ENCODE results near the gene OR5A1. TPM values are rescaled to one million over a fixed set of nuclear protein-coding genes. Genes with fewer than 3 reads are reported as not detected.

OR5A1 gene
- total and polyA plus RNA-seq, 2 donors (not counting 3 experiments of a cell fraction or from before 2014, with no cell fraction given) = not detected

DNA sequence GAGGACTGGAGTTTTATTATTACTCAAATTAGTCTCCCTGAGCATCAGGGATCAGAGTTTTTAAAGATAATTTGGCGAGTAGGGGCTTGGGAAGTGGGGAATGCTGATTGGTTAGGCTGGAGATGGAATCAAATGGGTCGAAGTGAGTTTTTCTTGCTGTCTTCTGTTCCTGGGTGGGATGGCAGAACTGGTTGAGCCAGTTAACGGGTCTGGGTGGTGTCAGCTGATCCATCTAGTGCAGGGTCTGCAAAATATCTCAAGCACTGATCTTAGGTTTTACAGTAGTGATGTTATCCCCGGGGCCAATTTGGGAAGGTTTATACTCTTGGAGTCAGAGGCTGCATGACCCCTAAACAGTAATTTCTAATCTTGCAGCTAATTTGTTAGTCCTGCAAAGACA, 11.1 kb upstream of the OR5A1 start:
- ChIA-PET POLR2A (no interaction called here), CTCF (no interaction called here)
- Histone ChIP-seq H3K79me2 (ENCODE audit: control insufficient read depth, insufficient read depth, low read length) (no peaks in the 10 kb centered on the region), H3K9me3 (replicated peaks; ENCODE audit: control insufficient read depth, insufficient read depth, low read length) (no peaks in the 10 kb centered on the region), H3K36me3 (ENCODE audit: control insufficient read depth in 2 of 2, extremely low read depth in 1 of 2, insufficient read depth in 2 of 2, low read length in 2 of 2) (no peaks in the 10 kb centered on the region), H3K4me3 (replicated peaks in 1 of 3; ENCODE audit: insufficient read depth in 1 of 3, low read depth in 1 of 3, low read length in 3 of 3) (no peak overlapping the region), H3K4me2 (ENCODE audit: insufficient read depth, low read length) (no peak overlapping the region), H3K4me1 (ENCODE audit: control insufficient read depth, extremely low read depth, insufficient read depth, low read length) (no peaks in the 10 kb centered on the region), H3K27ac (ENCODE audit: insufficient read depth, low read depth, low read length) (no peak overlapping the region), H4K20me1 (replicated peaks; ENCODE audit: control insufficient read depth, extremely low read depth, insufficient read depth, low read length) (no peaks in the 10 kb centered on the region), H3K9me1 (replicated peaks; ENCODE audit: control insufficient read depth, extremely low read depth, insufficient read depth, low read length) (no peaks in the 10 kb centered on the region), H3K27me3 (ENCODE audit: control insufficient read depth in 2 of 2, insufficient read depth in 2 of 2, low read length in 2 of 2) (no peaks in the 10 kb centered on the region), H3K9ac (replicated peaks; ENCODE audit: extremely low read depth, insufficient read depth, low read length) (no peak overlapping the region), H2AFZ (ENCODE audit: low read depth, low read length) (no peak overlapping the region)
- no TSS peak for BruUV-seq (replicated peaks)
- no peak for TF ChIP-seq JUN (IDR thresholded peaks at IDR 0.05; ENCODE audit: borderline replicate concordance, insufficient read depth, insufficient read length, low read depth)
- no peak for TF ChIP-seq MYC (IDR thresholded peaks at IDR 0.05; ENCODE audit: low read depth, low read length)
- TF ChIP-seq, protein P1, sequence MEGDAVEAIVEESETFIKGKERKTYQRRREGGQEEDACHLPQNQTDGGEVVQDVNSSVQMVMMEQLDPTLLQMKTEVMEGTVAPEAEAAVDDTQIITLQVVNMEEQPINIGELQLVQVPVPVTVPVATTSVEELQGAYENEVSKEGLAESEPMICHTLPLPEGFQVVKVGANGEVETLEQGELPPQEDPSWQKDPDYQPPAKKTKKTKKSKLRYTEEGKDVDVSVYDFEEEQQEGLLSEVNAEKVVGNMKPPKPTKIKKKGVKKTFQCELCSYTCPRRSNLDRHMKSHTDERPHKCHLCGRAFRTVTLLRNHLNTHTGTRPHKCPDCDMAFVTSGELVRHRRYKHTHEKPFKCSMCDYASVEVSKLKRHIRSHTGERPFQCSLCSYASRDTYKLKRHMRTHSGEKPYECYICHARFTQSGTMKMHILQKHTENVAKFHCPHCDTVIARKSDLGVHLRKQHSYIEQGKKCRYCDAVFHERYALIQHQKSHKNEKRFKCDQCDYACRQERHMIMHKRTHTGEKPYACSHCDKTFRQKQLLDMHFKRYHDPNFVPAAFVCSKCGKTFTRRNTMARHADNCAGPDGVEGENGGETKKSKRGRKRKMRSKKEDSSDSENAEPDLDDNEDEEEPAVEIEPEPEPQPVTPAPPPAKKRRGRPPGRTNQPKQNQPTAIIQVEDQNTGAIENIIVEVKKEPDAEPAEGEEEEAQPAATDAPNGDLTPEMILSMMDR (IDR thresholded peaks at IDR 0.05; ENCODE audit: extremely low read depth in 1 of 2, insufficient read depth in 1 of 2, low read depth in 1 of 2, low read length in 2 of 2) = no peak
- no peak for TF ChIP-seq POLR2A (IDR thresholded peaks at IDR 0.05; ENCODE audit: low read depth, low read length)
- TF ChIP-seq, protein P2, sequence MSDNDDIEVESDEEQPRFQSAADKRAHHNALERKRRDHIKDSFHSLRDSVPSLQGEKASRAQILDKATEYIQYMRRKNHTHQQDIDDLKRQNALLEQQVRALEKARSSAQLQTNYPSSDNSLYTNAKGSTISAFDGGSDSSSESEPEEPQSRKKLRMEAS (IDR thresholded peaks at IDR 0.05; ENCODE audit: insufficient read depth, insufficient read length) = no peak
- no peak for TF ChIP-seq EZH2 (IDR thresholded peaks at IDR 0.05; ENCODE audit: borderline replicate concordance, low read depth, low read length, severe bottlenecking)
- TF ChIP-seq FOS (IDR thresholded peaks at IDR 0.05; ENCODE audit: borderline replicate concordance, insufficient read depth, low read length) = no peak
- no peak for TF ChIP-seq GATA2 (IDR thresholded peaks at IDR 0.05; ENCODE audit: insufficient read depth, insufficient read length, low read depth, low read length)
- no peak for TF ChIP-seq POLR2AphosphoS5 (IDR thresholded peaks at IDR 0.05; ENCODE audit: insufficient read depth, low read depth, low read length)
- DNase-seq (ENCODE audit: low read depth, low spot score) (no peak), FAIRE-seq (no peak)
- dilution Hi-C loops (cut with MboI; ENCODE audit: extremely low pct_ligation_motif_present, low sequenced_read_pairs) (no loop called here), intact Hi-C loops (cut with micrococcal nuclease) (no loop called here)

All from endothelial cell of umbilical vein (primary cell).